Measurements from ENCODE around the gene SLC4A1.

SLC4A1 gene

DNA sequence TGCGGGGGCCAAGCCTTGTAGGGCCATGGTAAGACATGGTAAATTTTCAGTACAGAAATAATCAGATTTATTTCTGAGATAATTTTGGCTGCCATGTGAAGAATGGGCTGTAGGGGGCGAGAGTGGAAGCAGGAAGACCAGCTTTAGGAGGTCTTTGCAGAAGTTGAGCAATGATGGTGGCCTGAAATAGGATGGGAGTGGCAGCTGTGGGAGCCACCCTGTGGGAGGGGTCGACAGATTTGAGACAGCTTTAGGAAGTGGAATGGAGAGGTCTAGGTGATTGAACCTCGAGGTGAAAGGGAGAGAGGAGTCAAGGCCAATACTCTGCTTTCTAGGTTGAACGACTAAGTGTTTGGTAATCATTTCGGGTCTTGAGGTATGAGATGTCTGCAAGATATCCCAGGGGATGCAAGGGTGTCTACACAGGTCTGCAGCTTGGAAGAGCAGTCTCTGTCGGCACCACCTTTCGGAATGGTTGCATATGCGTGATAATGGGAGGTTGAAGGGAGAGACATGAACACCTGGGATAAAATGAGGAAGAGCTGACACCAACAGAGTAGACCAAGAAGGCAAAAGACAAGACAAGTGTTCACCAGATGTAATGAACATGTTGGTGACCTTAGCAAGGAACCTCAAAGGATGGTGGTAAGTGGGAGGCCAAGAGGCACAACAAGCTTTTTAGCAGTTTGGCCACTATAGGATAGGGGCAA, 64.0 kb downstream of the SLC4A1 start:
- H3K4me3 ChIP-seq (ENCODE audit: low read depth, low read length) = no peak overlapping the region
- TF ChIP-seq, protein P1, sequence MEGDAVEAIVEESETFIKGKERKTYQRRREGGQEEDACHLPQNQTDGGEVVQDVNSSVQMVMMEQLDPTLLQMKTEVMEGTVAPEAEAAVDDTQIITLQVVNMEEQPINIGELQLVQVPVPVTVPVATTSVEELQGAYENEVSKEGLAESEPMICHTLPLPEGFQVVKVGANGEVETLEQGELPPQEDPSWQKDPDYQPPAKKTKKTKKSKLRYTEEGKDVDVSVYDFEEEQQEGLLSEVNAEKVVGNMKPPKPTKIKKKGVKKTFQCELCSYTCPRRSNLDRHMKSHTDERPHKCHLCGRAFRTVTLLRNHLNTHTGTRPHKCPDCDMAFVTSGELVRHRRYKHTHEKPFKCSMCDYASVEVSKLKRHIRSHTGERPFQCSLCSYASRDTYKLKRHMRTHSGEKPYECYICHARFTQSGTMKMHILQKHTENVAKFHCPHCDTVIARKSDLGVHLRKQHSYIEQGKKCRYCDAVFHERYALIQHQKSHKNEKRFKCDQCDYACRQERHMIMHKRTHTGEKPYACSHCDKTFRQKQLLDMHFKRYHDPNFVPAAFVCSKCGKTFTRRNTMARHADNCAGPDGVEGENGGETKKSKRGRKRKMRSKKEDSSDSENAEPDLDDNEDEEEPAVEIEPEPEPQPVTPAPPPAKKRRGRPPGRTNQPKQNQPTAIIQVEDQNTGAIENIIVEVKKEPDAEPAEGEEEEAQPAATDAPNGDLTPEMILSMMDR (IDR thresholded peaks at IDR 0.05; ENCODE audit: low read depth, low read length, missing control alignments) = peak; percentile 79
- in situ Hi-C loops (cut with HindIII; ENCODE audit: low sequenced_read_pairs) = loop anchor here (10.0 kb wide), 1 partner anchor 51 kb away; no protein-coding TSS in a partner anchor
- no peak for DNase-seq (ENCODE audit: low read depth)

DNA sequence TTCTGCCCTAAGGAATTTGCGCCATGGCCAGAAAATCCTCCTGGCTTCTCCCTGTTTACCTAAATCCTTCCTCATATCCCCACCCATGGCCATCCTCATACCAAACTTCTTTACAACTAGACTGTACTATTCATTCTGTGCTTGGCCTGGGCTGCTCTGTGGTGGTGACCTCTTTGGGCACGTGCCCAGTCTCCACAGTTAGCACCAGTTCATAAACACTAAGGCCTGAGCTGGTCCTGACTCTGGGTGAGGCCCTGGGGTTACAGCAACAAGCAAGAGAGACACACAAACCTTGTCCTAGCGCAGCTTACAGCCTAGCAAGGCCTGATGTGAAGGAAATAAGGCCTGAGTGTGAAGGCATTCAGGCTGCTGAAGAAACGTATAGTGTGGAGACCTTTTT, 65.2 kb downstream of the SLC4A1 start:
- TF ChIP-seq, protein P1 (IDR thresholded peaks at IDR 0.05; ENCODE audit: low read depth, low read length, missing control alignments) = no peak
- H3K4me3 ChIP-seq (ENCODE audit: low read depth, low read length) = no peak overlapping the region
- no peak for DNase-seq (ENCODE audit: low read depth)
- in situ Hi-C loops (cut with HindIII; ENCODE audit: low sequenced_read_pairs) = loop anchor here (10.0 kb wide), 1 partner anchor 52 kb away; no protein-coding TSS in a partner anchor

DNA sequence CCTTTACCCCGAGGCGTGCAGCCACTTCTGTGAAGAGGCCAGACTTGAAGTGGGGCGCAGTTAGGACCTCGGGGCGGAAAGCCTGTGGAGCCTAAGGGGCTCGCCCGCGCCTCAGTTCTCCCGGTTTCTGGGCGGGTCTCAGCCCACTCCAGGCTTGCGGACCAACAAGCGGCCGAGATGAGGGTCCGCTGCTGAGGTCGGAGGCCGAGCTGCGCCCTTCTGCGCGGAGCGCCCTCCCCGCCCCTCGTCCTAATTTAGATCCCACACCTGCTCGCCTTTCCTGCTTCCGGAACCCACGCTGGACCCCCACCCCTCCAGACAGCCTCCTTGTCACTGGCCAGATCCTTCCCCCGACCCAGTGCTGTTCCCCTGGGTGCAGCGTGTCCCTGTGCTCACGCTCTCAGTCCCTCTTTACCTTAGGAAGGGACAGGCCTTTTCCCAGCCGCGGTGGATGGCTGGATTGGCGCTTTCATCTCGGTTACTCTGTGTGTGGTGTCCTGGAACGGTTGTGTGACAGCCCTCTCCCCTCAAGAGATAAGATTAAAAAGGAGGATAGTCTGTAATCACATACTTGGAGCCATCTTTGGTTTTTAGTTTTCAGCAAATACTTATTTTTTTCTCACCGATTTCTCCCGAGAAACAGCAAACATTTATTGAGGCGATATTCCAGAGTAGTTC, 67.3 kb downstream of the SLC4A1 start:
- peak overlapping the region; percentile 76 for H3K4me3 ChIP-seq (ENCODE audit: low read depth, low read length)
- TF ChIP-seq, protein P1 (IDR thresholded peaks at IDR 0.05; ENCODE audit: low read depth, low read length, missing control alignments) = no peak
- in situ Hi-C loops (cut with HindIII; ENCODE audit: low sequenced_read_pairs) = loop anchor here (10.0 kb wide), 1 partner anchor 54 kb away; no protein-coding TSS in a partner anchor
- DNase-seq (ENCODE audit: low read depth) = no peak

DNA sequence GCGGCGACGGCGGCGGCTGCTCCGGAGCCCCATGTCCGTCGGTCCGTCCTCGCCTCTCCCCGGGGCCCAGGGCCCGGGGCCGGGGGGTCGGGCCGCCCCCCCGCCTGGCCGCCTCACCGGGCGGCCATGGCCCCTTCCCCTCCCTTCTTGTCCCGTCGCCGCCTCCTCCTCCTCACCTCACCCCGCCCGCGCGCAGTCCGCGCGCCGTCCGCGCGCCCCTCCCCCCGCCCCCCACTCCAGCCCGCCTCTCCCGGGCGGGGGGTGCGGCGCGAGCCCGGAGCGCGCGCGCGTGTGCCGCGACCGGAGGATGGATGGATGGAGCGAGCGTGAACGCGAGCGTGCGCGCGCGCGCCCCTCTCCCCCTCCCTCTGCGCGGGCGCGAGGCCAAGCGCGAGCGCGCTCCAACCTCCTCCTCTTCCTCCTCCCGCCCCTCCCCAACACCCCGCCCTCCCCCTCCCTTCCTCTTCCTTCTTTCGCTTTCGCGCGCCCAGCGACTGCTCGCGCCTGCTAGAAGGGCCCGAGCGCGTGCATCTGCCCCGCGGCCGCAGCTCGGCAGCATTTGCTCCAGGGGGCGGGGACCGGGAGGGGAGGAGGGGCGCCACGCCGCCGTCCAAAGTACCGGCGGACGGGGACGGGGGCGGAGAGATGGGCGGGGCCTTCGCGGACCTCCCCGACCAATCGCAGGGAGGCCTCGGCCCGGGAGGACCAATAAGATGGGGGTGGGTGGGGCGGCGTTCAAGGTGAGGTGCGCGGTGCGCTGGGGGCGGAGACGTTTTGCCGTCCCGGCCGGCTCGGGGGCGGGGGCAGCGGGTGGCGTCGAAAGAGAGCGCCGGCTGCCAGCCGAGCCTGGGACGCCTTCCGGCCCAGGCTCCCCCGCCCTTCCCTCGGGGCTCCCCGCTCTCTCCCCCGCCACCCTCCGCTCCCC, 68.1 kb downstream of the SLC4A1 start, which contains the start of gene ATXN7L3:
TSS of gene ATXN7L3 (minus strand) at position 332 of the 925 bp plus-strand sequence. CDS start 1,814 bp downstream, outside the sequence.
- TF ChIP-seq, protein P1 (IDR thresholded peaks at IDR 0.05; ENCODE audit: low read depth, low read length, missing control alignments) = no peak
- peak; percentile 93 for DNase-seq (ENCODE audit: low read depth)
- in situ Hi-C loops (cut with HindIII; ENCODE audit: low sequenced_read_pairs) = loop anchor here (10.0 kb wide), 1 partner anchor 55 kb away; no protein-coding TSS in a partner anchor
- peak within 1 kb of the TSS; percentile 76 for H3K4me3 ChIP-seq (ENCODE audit: low read depth, low read length)

DNA sequence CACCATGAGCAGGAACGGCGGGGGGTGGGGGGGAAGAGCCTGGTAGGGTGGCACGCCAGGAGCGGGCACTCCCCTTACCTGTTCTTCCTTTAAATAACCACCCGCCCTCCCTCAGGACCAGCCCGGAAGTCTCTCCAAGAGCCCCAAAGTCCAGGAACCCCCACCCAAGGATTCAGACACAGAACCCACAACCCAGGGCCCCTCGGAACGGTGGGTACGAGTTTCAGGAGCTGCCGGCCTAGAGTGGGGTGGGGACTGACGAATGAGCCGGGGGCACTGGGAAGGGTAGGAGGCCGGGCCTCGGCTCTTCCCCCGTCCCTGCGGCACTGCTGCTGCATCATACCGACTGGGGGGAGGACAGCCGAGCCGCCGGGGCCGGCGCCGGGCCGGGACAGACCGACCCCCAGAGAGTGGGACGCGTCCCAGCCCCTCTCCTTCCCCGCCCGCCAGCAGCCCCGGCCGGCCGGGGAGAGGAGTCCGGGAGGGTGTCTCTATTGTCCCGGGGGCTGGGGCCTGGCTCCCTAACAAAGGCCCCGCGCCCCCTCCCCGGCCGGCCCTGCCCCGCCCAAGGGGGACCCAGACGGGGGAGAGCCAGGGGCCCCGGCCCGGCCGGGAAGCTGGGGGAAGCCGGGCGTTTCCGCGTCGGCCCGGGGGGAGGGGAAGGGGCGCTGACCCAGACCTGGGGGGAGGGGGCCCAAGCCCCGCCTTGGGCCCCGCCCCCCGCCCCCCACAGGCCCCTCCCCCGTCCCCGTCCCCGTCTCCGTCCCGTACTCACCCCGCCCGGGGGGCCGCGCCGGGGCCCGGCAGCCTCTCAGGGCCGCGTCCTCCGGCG, 69.0 kb downstream of the SLC4A1 start:
- TF ChIP-seq, protein P1 (IDR thresholded peaks at IDR 0.05; ENCODE audit: low read depth, low read length, missing control alignments) = no peak
- peak overlapping the region; percentile 76 for H3K4me3 ChIP-seq (ENCODE audit: low read depth, low read length)
- no peak for DNase-seq (ENCODE audit: low read depth)
- in situ Hi-C loops (cut with HindIII; ENCODE audit: low sequenced_read_pairs) = no loop called here

Measured in astrocyte of the cerebellum (primary cell).